ENCODE results near the gene THAP11. TPM values are rescaled to one million over a fixed set of nuclear protein-coding genes. Genes with fewer than 3 reads are reported as not detected.

The THAP11 gene
- total and polyA plus RNA-seq, 2 of the 13 experiments (the other 11 are each of a cell fraction or from before 2014, with no cell fraction given): 44.2 to 53.4 TPM

DNA sequence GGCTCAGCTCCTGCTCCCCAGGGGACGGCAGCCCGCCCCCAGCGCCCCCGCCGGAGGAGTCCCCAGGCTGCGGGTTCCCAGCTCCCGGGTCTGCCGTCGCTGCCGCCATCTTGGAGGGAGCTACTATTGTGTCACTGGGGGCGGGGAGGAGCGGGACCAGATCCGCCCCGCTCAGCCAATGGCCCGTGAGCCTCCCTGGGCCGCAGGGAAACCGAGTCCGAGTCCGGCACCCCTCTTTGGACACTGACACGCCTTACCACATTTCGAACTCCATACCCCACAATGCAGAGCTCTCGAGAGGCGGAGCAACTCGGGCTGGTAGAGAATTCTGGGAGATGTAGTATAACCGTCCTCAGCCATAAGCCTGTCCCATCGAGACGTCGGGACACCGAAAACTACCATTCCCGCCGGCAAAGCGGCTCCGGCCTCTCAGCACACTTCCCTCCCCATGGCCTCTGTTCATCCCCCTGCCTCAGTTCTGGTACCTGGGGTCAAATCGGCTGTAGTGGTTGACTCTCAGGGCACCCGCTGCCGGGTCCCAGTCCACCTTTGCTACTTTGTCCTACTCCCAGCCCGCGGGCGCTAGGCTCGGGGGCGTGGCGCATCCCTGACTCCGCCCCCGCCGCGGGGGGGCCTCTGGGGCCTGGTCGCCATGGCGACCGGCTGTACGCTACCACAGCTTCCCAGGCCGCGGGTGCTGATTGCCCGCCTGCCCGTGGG is 35.5 kb upstream of the THAP11 start, which contains the start of the genes RANBP10 and TSNAXIP1 (continued):
- TF ChIP-seq ZNF546 (CRISPR knock-in tag; conservative IDR thresholded peaks at IDR 0.05): no peak
- peak; percentile 99 for TF ChIP-seq RFX3 (CRISPR knock-in tag; IDR thresholded peaks at IDR 0.05)
- peak; percentile 84 for TF ChIP-seq SMAD9 (CRISPR knock-in tag; IDR thresholded peaks at IDR 0.05)
- TF ChIP-seq ELF4 (CRISPR knock-in tag; IDR thresholded peaks at IDR 0.05; ENCODE audit: borderline replicate concordance): 0 out of 2 replicates have a peak, but pooled peaks have one; percentile 79
- TF ChIP-seq REPIN1 (CRISPR knock-in tag; IDR thresholded peaks at IDR 0.05; ENCODE audit: borderline replicate concordance, low read depth): no peak; the same call in 1 of the 2 replicates
- TF ChIP-seq, protein P1, sequence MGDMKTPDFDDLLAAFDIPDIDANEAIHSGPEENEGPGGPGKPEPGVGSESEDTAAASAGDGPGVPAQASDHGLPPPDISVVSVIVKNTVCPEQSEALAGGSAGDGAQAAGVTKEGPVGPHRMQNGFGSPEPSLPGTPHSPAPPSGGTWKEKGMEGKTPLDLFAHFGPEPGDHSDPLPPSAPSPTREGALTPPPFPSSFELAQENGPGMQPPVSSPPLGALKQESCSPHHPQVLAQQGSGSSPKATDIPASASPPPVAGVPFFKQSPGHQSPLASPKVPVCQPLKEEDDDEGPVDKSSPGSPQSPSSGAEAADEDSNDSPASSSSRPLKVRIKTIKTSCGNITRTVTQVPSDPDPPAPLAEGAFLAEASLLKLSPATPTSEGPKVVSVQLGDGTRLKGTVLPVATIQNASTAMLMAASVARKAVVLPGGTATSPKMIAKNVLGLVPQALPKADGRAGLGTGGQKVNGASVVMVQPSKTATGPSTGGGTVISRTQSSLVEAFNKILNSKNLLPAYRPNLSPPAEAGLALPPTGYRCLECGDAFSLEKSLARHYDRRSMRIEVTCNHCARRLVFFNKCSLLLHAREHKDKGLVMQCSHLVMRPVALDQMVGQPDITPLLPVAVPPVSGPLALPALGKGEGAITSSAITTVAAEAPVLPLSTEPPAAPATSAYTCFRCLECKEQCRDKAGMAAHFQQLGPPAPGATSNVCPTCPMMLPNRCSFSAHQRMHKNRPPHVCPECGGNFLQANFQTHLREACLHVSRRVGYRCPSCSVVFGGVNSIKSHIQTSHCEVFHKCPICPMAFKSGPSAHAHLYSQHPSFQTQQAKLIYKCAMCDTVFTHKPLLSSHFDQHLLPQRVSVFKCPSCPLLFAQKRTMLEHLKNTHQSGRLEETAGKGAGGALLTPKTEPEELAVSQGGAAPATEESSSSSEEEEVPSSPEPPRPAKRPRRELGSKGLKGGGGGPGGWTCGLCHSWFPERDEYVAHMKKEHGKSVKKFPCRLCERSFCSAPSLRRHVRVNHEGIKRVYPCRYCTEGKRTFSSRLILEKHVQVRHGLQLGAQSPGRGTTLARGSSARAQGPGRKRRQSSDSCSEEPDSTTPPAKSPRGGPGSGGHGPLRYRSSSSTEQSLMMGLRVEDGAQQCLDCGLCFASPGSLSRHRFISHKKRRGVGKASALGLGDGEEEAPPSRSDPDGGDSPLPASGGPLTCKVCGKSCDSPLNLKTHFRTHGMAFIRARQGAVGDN (CRISPR knock-in tag; IDR thresholded peaks at IDR 0.05): peak; percentile 78
- peak; percentile 55 for TF ChIP-seq TBL1XR1 (IDR thresholded peaks at IDR 0.05; ENCODE audit: borderline replicate concordance, low read length, partially characterized antibody)
- no peak for TF ChIP-seq ZBTB7A (CRISPR knock-in tag; IDR thresholded peaks at IDR 0.05)
- TF ChIP-seq ZNF768 (CRISPR knock-in tag; IDR thresholded peaks at IDR 0.05): 0 out of 2 replicates have a peak, but pooled peaks have one; percentile 37
- TF ChIP-seq, protein P2, sequence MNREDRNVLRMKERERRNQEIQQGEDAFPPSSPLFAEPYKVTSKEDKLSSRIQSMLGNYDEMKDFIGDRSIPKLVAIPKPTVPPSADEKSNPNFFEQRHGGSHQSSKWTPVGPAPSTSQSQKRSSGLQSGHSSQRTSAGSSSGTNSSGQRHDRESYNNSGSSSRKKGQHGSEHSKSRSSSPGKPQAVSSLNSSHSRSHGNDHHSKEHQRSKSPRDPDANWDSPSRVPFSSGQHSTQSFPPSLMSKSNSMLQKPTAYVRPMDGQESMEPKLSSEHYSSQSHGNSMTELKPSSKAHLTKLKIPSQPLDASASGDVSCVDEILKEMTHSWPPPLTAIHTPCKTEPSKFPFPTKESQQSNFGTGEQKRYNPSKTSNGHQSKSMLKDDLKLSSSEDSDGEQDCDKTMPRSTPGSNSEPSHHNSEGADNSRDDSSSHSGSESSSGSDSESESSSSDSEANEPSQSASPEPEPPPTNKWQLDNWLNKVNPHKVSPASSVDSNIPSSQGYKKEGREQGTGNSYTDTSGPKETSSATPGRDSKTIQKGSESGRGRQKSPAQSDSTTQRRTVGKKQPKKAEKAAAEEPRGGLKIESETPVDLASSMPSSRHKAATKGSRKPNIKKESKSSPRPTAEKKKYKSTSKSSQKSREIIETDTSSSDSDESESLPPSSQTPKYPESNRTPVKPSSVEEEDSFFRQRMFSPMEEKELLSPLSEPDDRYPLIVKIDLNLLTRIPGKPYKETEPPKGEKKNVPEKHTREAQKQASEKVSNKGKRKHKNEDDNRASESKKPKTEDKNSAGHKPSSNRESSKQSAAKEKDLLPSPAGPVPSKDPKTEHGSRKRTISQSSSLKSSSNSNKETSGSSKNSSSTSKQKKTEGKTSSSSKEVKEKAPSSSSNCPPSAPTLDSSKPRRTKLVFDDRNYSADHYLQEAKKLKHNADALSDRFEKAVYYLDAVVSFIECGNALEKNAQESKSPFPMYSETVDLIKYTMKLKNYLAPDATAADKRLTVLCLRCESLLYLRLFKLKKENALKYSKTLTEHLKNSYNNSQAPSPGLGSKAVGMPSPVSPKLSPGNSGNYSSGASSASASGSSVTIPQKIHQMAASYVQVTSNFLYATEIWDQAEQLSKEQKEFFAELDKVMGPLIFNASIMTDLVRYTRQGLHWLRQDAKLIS (CRISPR knock-in tag; IDR thresholded peaks at IDR 0.05): no peak
- TF ChIP-seq FOXK1 (CRISPR knock-in tag; IDR thresholded peaks at IDR 0.05; ENCODE audit: borderline replicate concordance, low read depth): peak; percentile 52
- TF ChIP-seq MZF1 (CRISPR knock-in tag; IDR thresholded peaks at IDR 0.05; ENCODE audit: borderline replicate concordance): no peak; the same call in 1 of the 2 replicates
- TF ChIP-seq ZSCAN21 (CRISPR knock-in tag; IDR thresholded peaks at IDR 0.05; ENCODE audit: borderline replicate concordance): peak; percentile 52; the same call in 1 of the 2 replicates
- TF ChIP-seq, protein P3, sequence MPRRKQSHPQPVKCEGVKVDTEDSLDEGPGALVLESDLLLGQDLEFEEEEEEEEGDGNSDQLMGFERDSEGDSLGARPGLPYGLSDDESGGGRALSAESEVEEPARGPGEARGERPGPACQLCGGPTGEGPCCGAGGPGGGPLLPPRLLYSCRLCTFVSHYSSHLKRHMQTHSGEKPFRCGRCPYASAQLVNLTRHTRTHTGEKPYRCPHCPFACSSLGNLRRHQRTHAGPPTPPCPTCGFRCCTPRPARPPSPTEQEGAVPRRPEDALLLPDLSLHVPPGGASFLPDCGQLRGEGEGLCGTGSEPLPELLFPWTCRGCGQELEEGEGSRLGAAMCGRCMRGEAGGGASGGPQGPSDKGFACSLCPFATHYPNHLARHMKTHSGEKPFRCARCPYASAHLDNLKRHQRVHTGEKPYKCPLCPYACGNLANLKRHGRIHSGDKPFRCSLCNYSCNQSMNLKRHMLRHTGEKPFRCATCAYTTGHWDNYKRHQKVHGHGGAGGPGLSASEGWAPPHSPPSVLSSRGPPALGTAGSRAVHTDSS (CRISPR knock-in tag; conservative IDR thresholded peaks at IDR 0.05): 0 out of 2 replicates have a peak, but pooled peaks have one; percentile 19

Measured in HepG2 (cell line).